GM12878 (cell line): ENCODE results near the gene CCL22. TPM values are rescaled to one million over a fixed set of nuclear protein-coding genes. Genes with fewer than 3 reads are reported as not detected.

Experiments used
- ATAC-seq: fragments of 200-7000 bp; cut with Tn5 transposase; 3 replicates; pipeline ENCODE4 v1.9.1; 2020; ENCODE audit warnings: mild to moderate bottlenecking, moderate library complexity
- BruUV-seq: library from RNA; stranded (reverse); fragments of 400-500 nt; replicated peaks from 2 replicates; lab custom pipeline; 2021; lab: Mats Ljungman, UMichigan
- CTCF ChIA-PET: fragments of 300-600 bp; sonication (Branson Sonifier 250); formaldehyde crosslinking; extraction: SDS; loops from one replicate; lab custom pipeline; 2021; ENCODE audit warnings: inconsistent platforms; lab: Yijun Ruan, JAX
- POLR2A ChIA-PET: fragments of 350-600 bp; formaldehyde crosslinking; extraction: SDS; loops from one replicate; lab custom pipeline; 2021; ENCODE audit warnings: inconsistent platforms; lab: Charles Lee
- RAD21 ChIA-PET: fragments of 300-600 bp; sonication (Branson Sonifier 250); formaldehyde crosslinking; loops from one replicate; lab custom pipeline; 2023; ENCODE audit warnings: antibody characterized with exemption; ENCODE audit not compliant: unreplicated experiment; lab: Charles Lee
- SMC1A ChIA-PET: fragments of 300-600 bp; sonication (Branson Sonifier 250); formaldehyde crosslinking; loops from one replicate; lab custom pipeline; 2023; ENCODE audit not compliant: unreplicated experiment, uncharacterized antibody; lab: Charles Lee
- DNase-seq: peaks from one replicate; pipeline ENCODE4 v3.0.0-alpha.2; 2011; ENCODE audit warnings: low read depth, low spot score
- FAIRE-seq: peaks from 3 replicates; lab custom pipeline; 2011; peaks lifted over from hg19 to GRCh38; lab: Jason Lieb, UNC
- H2AFZ ChIP-seq: 2 replicates; pipeline ENCODE4 v1.6.0; 2011; ENCODE audit warnings: low read depth, low read length, control low read depth; ENCODE audit not compliant: control insufficient read depth
- H3K27ac ChIP-seq: 2 replicates; pipeline ENCODE4 v1.5.1; 2011; ENCODE audit warnings: control low read depth; ENCODE audit not compliant: control insufficient read depth, insufficient read depth
- H3K27me3 ChIP-seq, 2 experiments: replicated peaks in 1 of 2; 2 replicates each; pipeline versions ENCODE4 v1.6.0 to v1.6.1; 2011; ENCODE audit warnings: low read length in 1 of 2; ENCODE audit not compliant: control insufficient read depth in 2 of 2, insufficient read depth in 2 of 2
- H3K36me3 ChIP-seq, 2 experiments: 2 replicates each; pipeline ENCODE4 v1.5.1; 2011; ENCODE audit warnings: low read length in 1 of 2; ENCODE audit not compliant: control insufficient read depth in 2 of 2, insufficient read depth in 2 of 2
- H3K4me1 ChIP-seq: 2 replicates; pipeline ENCODE4 v1.6.1; 2011; ENCODE audit warnings: mild to moderate bottlenecking, low read length, moderate library complexity, mixed read lengths; ENCODE audit not compliant: control insufficient read depth, insufficient read depth
- H3K4me2 ChIP-seq: 2 replicates; pipeline ENCODE4 v1.6.0; 2011; ENCODE audit warnings: control low read depth; ENCODE audit not compliant: control insufficient read depth, insufficient read depth
- H3K4me3 ChIP-seq: fragments of 200-600 bp; sonication (generic); 2 replicates; pipeline ENCODE4 v1.5.1; 2016
- H3K79me2 ChIP-seq: 2 replicates; pipeline ENCODE4 v1.6.0; 2011; ENCODE audit warnings: low read length; ENCODE audit not compliant: control insufficient read depth, insufficient read depth
- H3K9ac ChIP-seq: 2 replicates; pipeline ENCODE4 v1.8.0; 2011; ENCODE audit warnings: low read length, control low read depth, mixed read lengths; ENCODE audit not compliant: control insufficient read depth, insufficient read depth
- H3K9me3 ChIP-seq: replicated peaks from 3 replicates; pipeline ENCODE4 v1.5.1; 2011; ENCODE audit warnings: mild to moderate bottlenecking, low read length; ENCODE audit not compliant: control insufficient read depth, insufficient read depth
- H4K20me1 ChIP-seq: 2 replicates; pipeline ENCODE4 v1.6.0; 2011; ENCODE audit not compliant: control insufficient read depth, insufficient read depth
- ATF2 ChIP-seq: IDR thresholded peaks from 2 replicates; pipeline ENCODE4 v1.6.1; 2012; ENCODE audit warnings: low read length, inconsistent platforms
- BHLHE40 ChIP-seq, 2 experiments: fragments of 450-650 bp in 1 of 2; IDR thresholded peaks; 2 replicates each; pipeline ENCODE4 v1.6.1; 2011 to 2017; ENCODE audit warnings: low read depth in 2 of 2, borderline replicate concordance in 1 of 2, improper control_type of control experiment in 1 of 2, low read length in 1 of 2, mild to moderate bottlenecking in 1 of 2
- CHD4 ChIP-seq: fragments of 200-600 bp; sonication (generic); IDR thresholded peaks from 2 replicates; pipeline ENCODE4 v1.6.1; 2016; ENCODE audit warnings: mild to moderate bottlenecking
- CREB1 ChIP-seq: IDR thresholded peaks from 2 replicates; pipeline ENCODE4 v1.6.1; 2012; ENCODE audit warnings: low read depth, mild to moderate bottlenecking, inconsistent platforms
- EP300 ChIP-seq, 2 experiments: fragments of 150-350 bp in 1 of 2; IDR thresholded peaks; 2 replicates each; pipeline ENCODE4 v1.6.1; 2011 to 2012; ENCODE audit warnings: low read depth in 2 of 2, low read length in 2 of 2, borderline replicate concordance in 1 of 2, improper control_type of control experiment in 1 of 2, inconsistent platforms in 1 of 2; ENCODE audit not compliant: control insufficient read depth in 1 of 2
- GABPA ChIP-seq: IDR thresholded peaks from 2 replicates; pipeline ENCODE4 v1.6.1; 2014; ENCODE audit warnings: antibody characterized with exemption, low read depth, mild to moderate bottlenecking, inconsistent platforms
- HDGF ChIP-seq: fragments of 450-650 bp; IDR thresholded peaks from 2 replicates; pipeline ENCODE4 v1.6.1; 2016; ENCODE audit warnings: antibody characterized with exemption
- KAT2A ChIP-seq: conservative IDR thresholded peaks from 2 replicates; pipeline ENCODE4 v1.6.1; 2011; ENCODE audit warnings: low read depth, low read length; ENCODE audit not compliant: control insufficient read depth
- LARP7 ChIP-seq: fragments of 450-650 bp; IDR thresholded peaks from 2 replicates; pipeline ENCODE4 v1.6.1; 2017; ENCODE audit warnings: mild to moderate bottlenecking
- MYC ChIP-seq: IDR thresholded peaks from 2 replicates; pipeline ENCODE4 v1.6.1; 2011; ENCODE audit warnings: mild to moderate bottlenecking, low read length, moderate library complexity, inconsistent platforms; ENCODE audit not compliant: insufficient read depth, insufficient replicate concordance, insufficient read length, severe bottlenecking
- NBN ChIP-seq: fragments of 450-650 bp; IDR thresholded peaks from 2 replicates; pipeline ENCODE4 v1.6.1; 2016
- NFXL1 ChIP-seq: fragments of 450-650 bp; IDR thresholded peaks from 2 replicates; pipeline ENCODE4 v1.6.1; 2017; ENCODE audit warnings: antibody characterized with exemption, mild to moderate bottlenecking, borderline replicate concordance
- NRF1 ChIP-seq: conservative IDR thresholded peaks from 2 replicates; pipeline ENCODE4 v1.6.1; 2011; ENCODE audit warnings: mild to moderate bottlenecking, low read depth, low read length, improper control_type of control experiment
- SIN3A ChIP-seq: IDR thresholded peaks from 2 replicates; pipeline ENCODE4 v1.6.1; 2012; ENCODE audit warnings: low read depth, low read length, improper control_type of control experiment
- SKIL ChIP-seq: fragments of 450-650 bp; IDR thresholded peaks from 2 replicates; pipeline ENCODE4 v1.6.1; 2017; ENCODE audit warnings: mild to moderate bottlenecking, low read depth, inconsistent platforms; ENCODE audit not compliant: poor library complexity, severe bottlenecking
- SUZ12 ChIP-seq: fragments of 200-600 bp; sonication (generic); IDR thresholded peaks from one replicate; pipeline ENCODE4 v1.6.1; 2018; ENCODE audit warnings: antibody characterized with exemption, mild to moderate bottlenecking; ENCODE audit not compliant: unreplicated experiment
- USF2 ChIP-seq: IDR thresholded peaks from 2 replicates; pipeline ENCODE4 v1.6.1; 2011; ENCODE audit warnings: low read depth, low read length, improper control_type of control experiment, borderline replicate concordance
- ZBED1 ChIP-seq: IDR thresholded peaks from 2 replicates; pipeline ENCODE4 v1.6.1; 2016; ENCODE audit warnings: borderline replicate concordance
- ZNF384 ChIP-seq: IDR thresholded peaks from 2 replicates; pipeline ENCODE4 v1.6.1; 2012; ENCODE audit warnings: low read depth, mild to moderate bottlenecking, low read length, improper control_type of control experiment, borderline replicate concordance
- whole genome bisulfite sequencing: methylation state at CpG from one replicate; pipeline ENCODE4 v1.1.6; 2016; ENCODE audit warnings: low lambda C conversion rate; ENCODE audit not compliant: insufficient replicate concordance, insufficient coverage; ENCODE audit errors: missing lambda C conversion rate; 5-methylcytosine and 5-hydroxymethylcytosine counted together
- in situ Hi-C: fragments of 300-500 bp; cut with MboI; formaldehyde crosslinking; loops from 9 replicates; pipeline ENCODE4 v1.14.3; 2018; ENCODE audit warnings: mixed read lengths
- intact Hi-C: fragments of 100-400 bp; cut with micrococcal nuclease; formaldehyde crosslinking; loops from one replicate; pipeline ENCODE4 v1.14.2; 2022; ENCODE audit not compliant: unreplicated experiment
- polyA plus RNA-seq, 11 experiments: library from polyadenylated mRNA; depleted of rRNA in 4 of 11; unstranded in 6 of 11; stranded (reverse) in 5 of 11; fragments of >200 nt; fragmentation: Nextera tagmentation in 4 of 11; fragmentation: Illumina TruSeq in 1 of 11; extraction: Ambion mirVana in 4 of 11; extraction: Trizol in 1 of 11; gene quantifications; 1 replicate in 1 of 11; 2 replicates in 10 of 11; pipeline versions ENCODE4 v1.2.1 to v1.2.3, GENCODE V29; 2011 to 2016; ENCODE audit warnings: inconsistent platforms in 2 of 11, missing spikeins in 2 of 11, low read depth in 1 of 11
- total RNA-seq, 4 experiments: library from RNA; depleted of rRNA in 3 of 4; stranded (reverse); fragments of >200 nt in 3 of 4; fragmentation: Illumina TruSeq in 1 of 4; extraction: Trizol in 1 of 4; gene quantifications; 2 replicates each; pipeline versions ENCODE4 v1.2.1 to v1.2.3, GENCODE V29; 2013 to 2021

CCL22 gene
- total and polyA plus RNA-seq, 10 of the 15 experiments (the other 5 are each of a cell fraction or from before 2014, with no cell fraction given) = 38.0 to 704 (median 349) TPM

GRCh38 chr16:57388359-57389086 is 29.9 kb downstream of the CCL22 start:
- POLR2A ChIA-PET = interaction anchor here (0.6 to 3.8 kb wide), 7 partner anchors 10 to 49 kb away, joined by 3 to 30 read pairs (median 5); no protein-coding TSS in a partner anchor
- DNase-seq = peak; percentile 62
- FAIRE-seq = no peak
- TF ChIP-seq USF2 (no peak), SUZ12 (no peak), HDGF (peak; percentile 97), NFXL1 (no peak), KAT2A (no peak), BHLHE40 (IDR thresholded peaks at IDR 0.05; ENCODE audit: borderline replicate concordance in 1 of 2, low read depth in 2 of 2, low read length in 1 of 2) (peak; percentile 29 to 42; a peak in 2 of 4 replicates), EP300 (IDR thresholded peaks at IDR 0.05; ENCODE audit: borderline replicate concordance in 1 of 2, control insufficient read depth in 1 of 2, low read depth in 2 of 2, low read length in 2 of 2) (peak; percentile 67 to 72; a peak in 2 of 4 replicates), MYC (no peak), ZNF384 (no peak), NBN (peak; percentile 93), SKIL (peak; percentile 70), NRF1 (no peak), ZBED1 (peak; percentile 85; the same call in 1 of the 2 replicates), SIN3A (no peak), CREB1 (no peak; the same call in 1 of the 2 replicates), ATF2 (peak; percentile 96), GABPA (no peak), LARP7 (no peak), CHD4 (no peak)

More at GRCh38 chr16:57388359-57389086, 29.9 kb downstream of the CCL22 start:
- peak overlapping the region; percentile 55 for H2AFZ ChIP-seq
- SMC1A ChIA-PET = interaction anchor here (0.8 to 3.7 kb wide), 9 partner anchors 10 to 148 kb away, joined by 3 to 49 read pairs (median 7); partner anchors contain the start of gene CX3CL1
- peak overlapping the region; percentile 75 for H3K27ac ChIP-seq
- in situ Hi-C loops = no loop called here
- intact Hi-C loops = loop anchor here (1.0 to 2.0 kb wide), 2 partner anchors 11 to 24 kb away; no protein-coding TSS in a partner anchor
- RAD21 ChIA-PET = interaction anchor here (0.9 to 3.5 kb wide), 9 partner anchors 12 to 86 kb away, joined by 3 to 38 read pairs (median 6); partner anchors contain the start of gene CCL17
- no peaks in the 10 kb centered on the region for H3K79me2 ChIP-seq
- WGBS = 17% methylated on average over 7 of the region's 7 CpGs
- H4K20me1 ChIP-seq = no peaks in the 10 kb centered on the region
- no peaks in the 10 kb centered on the region for H3K27me3 ChIP-seq
- no peaks in the 10 kb centered on the region for H3K9me3 ChIP-seq
- no TSS peak for BruUV-seq
- H3K9ac ChIP-seq = peak overlapping the region; percentile 36
- H3K4me3 ChIP-seq = peak overlapping the region; percentile 21; the same call in 1 of the 2 replicates
- CTCF ChIA-PET = interaction anchor here (0.6 to 1.3 kb wide), 5 partner anchors 11 to 87 kb away, joined by 3 to 7 read pairs (median 4); no protein-coding TSS in a partner anchor
- H3K4me1 ChIP-seq = peaks cover 46% of the 10 kb centered on the region
- ATAC-seq = peak; percentile 80
- H3K4me2 ChIP-seq = peak overlapping the region; percentile 67
- H3K36me3 ChIP-seq = no peaks in the 10 kb centered on the region
